ENCODE data around the gene CEP126.
A peak's percentile ranks its signal among the peaks of the same experiment; 100 is the strongest.

The CEP126 gene

DNA sequence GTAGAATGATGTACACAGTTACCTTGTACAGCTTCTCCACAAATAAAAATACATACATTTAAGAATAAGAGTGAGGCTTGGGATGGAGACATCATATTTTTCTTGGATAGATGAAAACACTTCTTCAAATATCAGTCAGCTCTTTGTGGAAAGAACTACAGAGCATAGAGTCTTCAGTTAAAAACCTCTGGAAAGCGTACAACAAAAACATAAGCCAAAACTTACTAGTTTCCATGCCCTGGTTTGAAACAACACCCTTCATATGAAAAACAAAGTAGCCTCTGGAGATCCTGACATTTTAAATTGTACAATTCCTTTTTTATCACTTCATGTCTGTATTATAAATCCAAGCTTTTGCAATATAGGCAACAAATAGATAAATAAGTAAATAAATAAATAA, 7.0 kb upstream of the CEP126 start:
- Histone ChIP-seq H3K4me1 (ENCODE audit: control insufficient read depth, insufficient read depth, low read length) (no peaks in the 10 kb centered on the region; the same call in 1 of the 2 replicates), H3K4me3 (ENCODE audit: low read length) (no peak overlapping the region)
- WGBS (ENCODE audit: insufficient coverage, insufficient read length) = no CpG with 5 or more reads among the region's 1 CpG

DNA sequence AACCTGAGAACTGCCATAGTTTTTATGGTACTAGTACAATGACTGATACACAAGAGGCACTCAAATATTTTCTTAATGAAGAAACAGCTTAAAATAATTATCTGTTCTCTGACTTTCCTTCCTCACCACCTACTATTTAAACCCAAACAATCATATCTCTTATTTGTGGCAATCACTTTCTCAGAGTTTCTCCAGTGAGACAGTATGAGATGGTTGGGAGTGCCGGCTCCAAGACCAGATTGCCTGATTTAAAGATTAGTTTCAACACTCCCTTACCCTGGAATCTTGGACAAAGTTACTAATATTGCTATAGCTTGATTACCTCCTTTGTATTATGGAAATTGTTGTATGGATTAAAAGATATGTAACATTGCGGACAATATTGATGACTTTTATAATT, 5.7 kb upstream of the CEP126 start:
- no peaks in the 10 kb centered on the region for H3K36me3 ChIP-seq (ENCODE audit: control insufficient read depth, insufficient read depth, low read length)
- H3K27ac ChIP-seq (ENCODE audit: low read length) = no peak overlapping the region
- no peak overlapping the region for H3K4me3 ChIP-seq (ENCODE audit: low read length)
- no peaks in the 10 kb centered on the region; the same call in 1 of the 2 replicates for H3K4me1 ChIP-seq (ENCODE audit: control insufficient read depth, insufficient read depth, low read length)
- no peak for DNase-seq (ENCODE audit: low read depth, low spot score)
- no peaks in the 10 kb centered on the region for H3K9me3 ChIP-seq (ENCODE audit: control insufficient read depth, insufficient read depth, low read length)
- no CpG with 5 or more reads among the region's 2 CpGs for WGBS (ENCODE audit: insufficient coverage, insufficient read length)
- H3K27me3 ChIP-seq (ENCODE audit: control insufficient read depth, insufficient read depth, low read length) = no peaks in the 10 kb centered on the region

More for the DNA sequence above, 7.0 kb upstream of the CEP126 start:
- Histone ChIP-seq H3K9me3 (ENCODE audit: control insufficient read depth, insufficient read depth, low read length) (no peaks in the 10 kb centered on the region), H3K27ac (ENCODE audit: low read length) (no peak overlapping the region), H3K27me3 (ENCODE audit: control insufficient read depth, insufficient read depth, low read length) (no peaks in the 10 kb centered on the region), H3K36me3 (ENCODE audit: control insufficient read depth, insufficient read depth, low read length) (no peaks in the 10 kb centered on the region)
- no peak for DNase-seq (ENCODE audit: low read depth, low spot score)

DNA sequence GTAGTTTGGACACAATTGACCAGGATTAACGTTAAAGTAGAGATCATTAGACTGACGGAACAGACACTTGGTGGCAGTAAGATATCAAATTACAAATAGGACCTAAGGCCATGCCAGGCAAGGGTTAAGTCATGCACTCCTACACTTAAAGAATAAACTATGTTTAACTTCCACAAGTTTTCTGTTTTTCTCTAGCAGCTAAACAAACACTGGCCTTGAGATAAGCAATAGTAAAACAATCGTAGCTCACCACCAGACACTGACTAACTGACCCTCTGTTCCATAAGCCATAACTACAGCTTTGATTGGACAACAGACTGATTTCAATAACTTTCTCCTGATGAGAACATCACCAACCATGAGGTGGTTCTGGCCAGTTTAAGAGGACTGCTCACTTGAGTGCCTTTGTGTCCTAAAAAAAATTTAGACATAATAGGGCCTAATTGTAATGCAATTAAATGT, 2.0 kb upstream of the CEP126 start:
- no CpG with 5 or more reads among the region's 3 CpGs for WGBS (ENCODE audit: insufficient coverage, insufficient read length)

DNA sequence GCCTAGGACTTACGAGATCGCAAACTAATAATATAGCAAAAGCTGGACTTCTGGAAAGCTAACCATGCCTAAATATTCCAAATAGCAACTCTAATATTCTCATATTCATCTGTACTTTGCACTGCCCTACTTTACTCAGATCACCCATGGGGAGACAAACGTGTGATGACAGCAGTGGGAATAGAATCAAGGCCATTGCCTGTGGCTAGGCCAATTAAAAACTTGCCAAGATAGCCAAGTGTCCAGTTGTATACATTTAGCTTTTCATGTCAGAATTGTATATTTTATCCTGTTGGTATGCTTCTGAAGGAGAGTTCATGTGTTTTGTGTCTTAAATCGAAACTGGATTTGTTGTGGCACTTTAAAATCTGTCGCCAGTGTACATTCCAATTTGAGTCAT, 1.2 kb upstream of the CEP126 start:
- Histone ChIP-seq H3K4me3 (ENCODE audit: low read length) (no peak overlapping the region), H3K9me3 (ENCODE audit: control insufficient read depth, insufficient read depth, low read length) (no peaks in the 10 kb centered on the region), H3K36me3 (ENCODE audit: control insufficient read depth, insufficient read depth, low read length) (no peaks in the 10 kb centered on the region), H3K27me3 (ENCODE audit: control insufficient read depth, insufficient read depth, low read length) (no peaks in the 10 kb centered on the region), H3K27ac (ENCODE audit: low read length) (no peak overlapping the region), H3K4me1 (ENCODE audit: control insufficient read depth, insufficient read depth, low read length) (no peaks in the 10 kb centered on the region; the same call in 1 of the 2 replicates)
- DNase-seq (ENCODE audit: low read depth, low spot score) = no peak
- no CpG with 5 or more reads among the region's 5 CpGs for WGBS (ENCODE audit: insufficient coverage, insufficient read length)

More for the DNA sequence above, 2.0 kb upstream of the CEP126 start:
- H3K27ac ChIP-seq (ENCODE audit: low read length) = no peak overlapping the region
- no peaks in the 10 kb centered on the region; the same call in 1 of the 2 replicates for H3K4me1 ChIP-seq (ENCODE audit: control insufficient read depth, insufficient read depth, low read length)
- no peaks in the 10 kb centered on the region for H3K9me3 ChIP-seq (ENCODE audit: control insufficient read depth, insufficient read depth, low read length)
- DNase-seq (ENCODE audit: low read depth, low spot score) = no peak
- H3K36me3 ChIP-seq (ENCODE audit: control insufficient read depth, insufficient read depth, low read length) = no peaks in the 10 kb centered on the region
- H3K4me3 ChIP-seq (ENCODE audit: low read length) = no peak overlapping the region
- H3K27me3 ChIP-seq (ENCODE audit: control insufficient read depth, insufficient read depth, low read length) = no peaks in the 10 kb centered on the region

DNA sequence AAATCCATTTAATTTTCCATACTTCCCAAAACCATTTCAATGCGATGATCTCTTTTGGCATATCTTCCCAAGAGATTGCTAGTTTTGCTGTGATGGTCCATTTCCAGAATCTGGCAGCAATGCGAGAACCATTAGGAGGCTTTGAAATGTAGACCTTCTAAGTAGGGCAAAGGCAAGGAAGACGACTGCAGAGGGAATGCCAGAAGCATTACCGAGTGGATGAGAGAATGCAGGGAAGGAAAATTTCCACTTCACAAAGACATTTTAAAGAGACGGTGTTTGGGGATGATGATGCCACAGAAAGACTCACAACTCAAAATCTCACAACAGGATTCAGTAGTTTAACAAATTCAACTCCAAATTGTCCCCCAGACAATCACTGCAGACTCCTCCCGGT, 471 bp upstream of the CEP126 start:
- H3K4me1 ChIP-seq (ENCODE audit: control insufficient read depth, insufficient read depth, low read length) = no peaks in the 10 kb centered on the region; the same call in 1 of the 2 replicates
- H3K9me3 ChIP-seq (ENCODE audit: control insufficient read depth, insufficient read depth, low read length) = no peaks in the 10 kb centered on the region
- H3K36me3 ChIP-seq (ENCODE audit: control insufficient read depth, insufficient read depth, low read length) = no peaks in the 10 kb centered on the region
- DNase-seq (ENCODE audit: low read depth, low spot score) = no peak
- no peak overlapping the region for H3K27ac ChIP-seq (ENCODE audit: low read length)
- no peaks in the 10 kb centered on the region for H3K27me3 ChIP-seq (ENCODE audit: control insufficient read depth, insufficient read depth, low read length)
- H3K4me3 ChIP-seq (ENCODE audit: low read length) = peak overlapping the region; percentile 56; the same call in 1 of the 2 replicates
- WGBS (ENCODE audit: insufficient coverage, insufficient read length) = no CpG with 5 or more reads among the region's 6 CpGs

DNA sequence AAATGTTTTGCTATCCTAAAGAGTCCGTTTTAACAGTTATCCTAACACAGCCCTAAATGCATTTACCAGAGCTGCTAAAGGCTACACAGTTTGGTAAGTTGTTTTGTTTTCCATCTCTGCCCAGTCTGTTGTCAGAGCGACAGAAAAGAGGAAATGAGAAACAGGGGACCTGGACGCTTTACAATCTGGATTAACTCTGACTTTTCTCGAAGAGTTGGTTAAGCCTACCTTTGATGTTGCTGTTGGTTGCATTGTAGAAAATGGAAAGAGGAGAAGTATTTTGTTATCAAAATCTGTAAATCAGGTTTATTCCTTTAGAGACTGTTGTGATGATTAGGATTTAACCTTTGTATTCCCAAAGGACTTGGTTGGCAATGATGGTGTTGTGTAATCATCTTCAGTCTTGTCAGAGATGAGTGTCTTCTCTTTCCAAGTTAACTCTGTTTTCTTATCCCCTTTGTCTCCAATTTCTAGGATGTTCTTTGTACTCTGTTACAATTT, 1.0 kb downstream of the CEP126 start:
- Histone ChIP-seq H3K4me1 (ENCODE audit: control insufficient read depth, insufficient read depth, low read length) (no peaks in the 10 kb centered on the region; the same call in 1 of the 2 replicates), H3K27me3 (ENCODE audit: control insufficient read depth, insufficient read depth, low read length) (no peaks in the 10 kb centered on the region), H3K27ac (ENCODE audit: low read length) (no peak overlapping the region), H3K4me3 (ENCODE audit: low read length) (no peak overlapping the region), H3K9me3 (ENCODE audit: control insufficient read depth, insufficient read depth, low read length) (no peaks in the 10 kb centered on the region), H3K36me3 (ENCODE audit: control insufficient read depth, insufficient read depth, low read length) (no peaks in the 10 kb centered on the region)
- DNase-seq (ENCODE audit: low read depth, low spot score) = no peak
- WGBS (ENCODE audit: insufficient coverage, insufficient read length) = no CpG with 5 or more reads among the region's 4 CpGs

DNA sequence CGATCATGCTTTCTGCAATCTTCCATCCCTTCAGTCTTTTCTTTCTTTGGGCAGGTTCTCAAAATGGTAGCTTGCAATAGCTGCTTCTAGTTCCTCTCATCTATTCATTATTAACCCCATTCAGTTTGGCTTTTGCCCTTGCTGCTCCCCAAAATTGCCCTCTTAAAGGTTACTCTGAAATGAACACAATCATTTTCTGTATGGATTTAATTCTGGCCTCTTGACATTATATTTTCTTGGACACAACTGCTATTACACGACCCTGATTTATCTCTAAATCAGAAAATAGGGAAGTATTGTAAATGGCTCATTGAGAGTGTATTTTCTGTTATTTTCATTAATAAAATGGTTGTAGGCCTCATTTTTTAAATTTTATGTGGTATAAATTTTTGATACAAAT, 1.6 kb downstream of the CEP126 start, which contains the start of gene ANGPTL5:
TSS of gene ANGPTL5 (minus strand) at position 101 of the 400 bp plus-strand sequence. CDS start 8,613 bp downstream, outside the sequence.
- H3K4me1 ChIP-seq (ENCODE audit: control insufficient read depth, insufficient read depth, low read length) = no peaks in the 10 kb centered on the region; the same call in 1 of the 2 replicates
- H3K36me3 ChIP-seq (ENCODE audit: control insufficient read depth, insufficient read depth, low read length) = no peaks in the 10 kb centered on the region
- no peaks in the 10 kb centered on the region for H3K9me3 ChIP-seq (ENCODE audit: control insufficient read depth, insufficient read depth, low read length)
- no peaks in the 10 kb centered on the region for H3K27me3 ChIP-seq (ENCODE audit: control insufficient read depth, insufficient read depth, low read length)
- WGBS (ENCODE audit: insufficient coverage, insufficient read length) = no CpG with 5 or more reads among the region's 2 CpGs
- H3K27ac ChIP-seq (ENCODE audit: low read length) = no peak within 1 kb of the TSS
- no peak for DNase-seq (ENCODE audit: low read depth, low spot score)
- peak within 1 kb of the TSS; percentile 56; the same call in 1 of the 2 replicates for H3K4me3 ChIP-seq (ENCODE audit: low read length)

DNA sequence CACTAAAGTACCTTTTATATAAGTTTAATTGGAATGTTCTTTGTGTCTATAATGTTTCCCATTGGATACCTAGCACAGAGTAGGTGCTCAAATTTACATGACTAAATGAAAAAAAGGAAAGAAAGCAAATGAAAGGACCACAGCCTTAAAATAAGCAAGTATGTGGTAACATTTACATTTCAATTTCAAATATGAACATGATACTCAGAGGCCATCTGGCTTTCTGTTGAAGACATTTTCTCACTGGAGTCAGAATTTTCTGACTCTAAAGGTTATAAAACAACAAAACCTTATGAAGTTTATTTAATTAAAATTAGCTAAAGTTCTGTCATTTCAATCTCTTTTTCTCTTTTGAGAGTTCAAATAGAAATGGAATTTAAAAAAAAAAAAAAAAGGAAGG, 2.4 kb downstream of the CEP126 start:
- H3K27ac ChIP-seq (ENCODE audit: low read length) = no peak overlapping the region
- no peak overlapping the region for H3K4me3 ChIP-seq (ENCODE audit: low read length)
- H3K4me1 ChIP-seq (ENCODE audit: control insufficient read depth, insufficient read depth, low read length) = no peaks in the 10 kb centered on the region; the same call in 1 of the 2 replicates
- DNase-seq (ENCODE audit: low read depth, low spot score) = no peak
- no peaks in the 10 kb centered on the region for H3K27me3 ChIP-seq (ENCODE audit: control insufficient read depth, insufficient read depth, low read length)
- H3K36me3 ChIP-seq (ENCODE audit: control insufficient read depth, insufficient read depth, low read length) = no peaks in the 10 kb centered on the region
- H3K9me3 ChIP-seq (ENCODE audit: control insufficient read depth, insufficient read depth, low read length) = no peaks in the 10 kb centered on the region

DNA sequence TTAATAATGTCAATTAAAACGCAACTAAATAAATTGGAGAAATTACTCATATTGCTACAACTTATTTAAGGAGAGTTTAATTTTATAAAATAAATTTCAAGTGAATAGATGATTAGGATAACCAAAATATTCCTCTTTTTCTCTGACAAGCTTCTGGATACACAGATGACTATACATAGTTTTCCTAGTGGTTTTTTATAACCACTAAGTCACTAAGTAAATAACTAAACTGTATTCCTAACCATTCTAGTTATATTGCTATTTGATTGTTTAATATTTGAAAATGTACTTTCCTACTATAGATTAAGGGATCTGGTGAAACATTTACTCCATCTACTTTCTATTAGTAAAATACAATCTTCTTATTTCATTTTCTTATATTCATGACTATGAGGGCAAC, 6.2 kb downstream of the CEP126 start:
- DNase-seq (ENCODE audit: low read depth, low spot score) = no peak
- Histone ChIP-seq H3K4me1 (ENCODE audit: control insufficient read depth, insufficient read depth, low read length) (no peaks in the 10 kb centered on the region), H3K36me3 (ENCODE audit: control insufficient read depth, insufficient read depth, low read length) (no peaks in the 10 kb centered on the region), H3K4me3 (ENCODE audit: low read length) (no peak overlapping the region), H3K27ac (ENCODE audit: low read length) (no peak overlapping the region), H3K9me3 (ENCODE audit: control insufficient read depth, insufficient read depth, low read length) (no peaks in the 10 kb centered on the region), H3K27me3 (ENCODE audit: control insufficient read depth, insufficient read depth, low read length) (no peaks in the 10 kb centered on the region)
- WGBS (ENCODE audit: insufficient coverage, insufficient read length) = no CpG with 5 or more reads among the region's 1 CpG

DNA sequence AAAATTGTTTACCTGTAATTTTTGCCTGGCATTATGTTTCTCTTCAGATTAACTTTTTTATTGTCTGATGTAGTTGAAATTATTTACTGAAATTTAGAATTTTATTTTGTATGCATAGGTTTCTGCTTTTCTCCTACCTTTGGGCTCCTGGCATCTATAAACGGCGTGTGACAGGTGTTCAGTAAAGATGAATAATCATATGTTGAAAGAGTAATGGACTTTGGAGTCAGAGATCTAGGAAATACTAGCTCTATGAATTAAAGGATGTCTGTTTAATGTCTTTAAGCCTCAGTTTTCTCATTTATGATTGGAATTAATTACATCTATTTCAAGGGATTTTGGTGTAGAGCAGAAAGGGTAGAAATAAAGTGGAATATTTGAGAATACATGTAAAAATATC, 8.7 kb downstream of the CEP126 start:
- no peaks in the 10 kb centered on the region for H3K36me3 ChIP-seq (ENCODE audit: control insufficient read depth, insufficient read depth, low read length)
- no CpG with 5 or more reads among the region's 2 CpGs for WGBS (ENCODE audit: insufficient coverage, insufficient read length)
- H3K27ac ChIP-seq (ENCODE audit: low read length) = no peak overlapping the region
- no peak for DNase-seq (ENCODE audit: low read depth, low spot score)
- H3K4me3 ChIP-seq (ENCODE audit: low read length) = no peak overlapping the region
- no peaks in the 10 kb centered on the region for H3K27me3 ChIP-seq (ENCODE audit: control insufficient read depth, insufficient read depth, low read length)
- no peaks in the 10 kb centered on the region for H3K9me3 ChIP-seq (ENCODE audit: control insufficient read depth, insufficient read depth, low read length)
- no peaks in the 10 kb centered on the region for H3K4me1 ChIP-seq (ENCODE audit: control insufficient read depth, insufficient read depth, low read length)

DNA sequence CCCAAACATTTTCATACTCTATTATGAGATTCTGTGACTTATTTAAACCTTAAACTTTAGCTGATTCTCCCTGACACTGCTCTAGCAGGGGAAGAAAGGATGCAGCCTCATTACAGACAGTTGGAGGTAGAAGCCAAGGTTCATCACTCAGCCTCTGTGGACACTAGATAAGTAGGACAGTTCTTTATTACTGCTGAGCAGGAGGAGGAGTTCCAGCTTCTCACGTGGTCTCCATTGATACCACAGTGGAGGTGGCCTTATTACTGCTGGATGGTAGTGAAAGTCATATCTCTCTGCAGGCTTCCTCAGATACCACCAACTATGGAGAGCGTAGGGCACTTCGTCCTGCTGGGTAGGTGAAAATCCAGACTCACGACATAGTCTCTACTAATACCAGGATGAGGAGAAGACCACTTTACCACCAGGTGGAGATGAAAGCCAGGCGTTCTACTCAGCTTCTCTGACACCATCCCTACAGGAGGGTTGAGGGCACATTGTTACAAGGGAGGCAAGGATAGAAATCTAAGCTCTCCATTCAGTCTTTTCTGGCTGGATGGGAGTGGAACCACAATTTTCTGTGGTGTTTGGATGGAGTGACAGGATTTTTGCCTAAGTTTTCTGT, 14.6 kb downstream of the CEP126 start:
- Histone ChIP-seq H3K27ac (ENCODE audit: low read length) (no peak overlapping the region), H3K4me1 (ENCODE audit: control insufficient read depth, insufficient read depth, low read length) (no peaks in the 10 kb centered on the region), H3K36me3 (ENCODE audit: control insufficient read depth, insufficient read depth, low read length) (no peaks in the 10 kb centered on the region), H3K27me3 (ENCODE audit: control insufficient read depth, insufficient read depth, low read length) (no peaks in the 10 kb centered on the region), H3K9me3 (ENCODE audit: control insufficient read depth, insufficient read depth, low read length) (no peaks in the 10 kb centered on the region), H3K4me3 (ENCODE audit: low read length) (no peak overlapping the region)
- DNase-seq (ENCODE audit: low read depth, low spot score) = no peak
- no CpG with 5 or more reads among the region's 5 CpGs for WGBS (ENCODE audit: insufficient coverage, insufficient read length)

All from iPS DF 6.9 (cell line).